Ishikawa (cell line): ENCODE results near the gene ADGRG6.

Experiments used
- CEBPB ChIP-seq: IDR thresholded peaks from 2 replicates; pipeline ENCODE4 v1.6.1; 2012
- EP300 ChIP-seq: IDR thresholded peaks from 2 replicates; pipeline ENCODE4 v1.6.1; 2012; ENCODE audit warnings: borderline replicate concordance
- FOXM1 ChIP-seq: IDR thresholded peaks from 2 replicates; pipeline ENCODE4 v1.6.1; 2012; ENCODE audit warnings: low read depth, borderline replicate concordance
- NFIC ChIP-seq: IDR thresholded peaks from 2 replicates; pipeline ENCODE4 v1.6.1; 2012
- RAD21 ChIP-seq: IDR thresholded peaks from 2 replicates; pipeline ENCODE4 v1.6.1; 2012; ENCODE audit warnings: low read depth
- TCF12 ChIP-seq: IDR thresholded peaks from 2 replicates; pipeline ENCODE4 v1.6.1; 2012; ENCODE audit warnings: low read depth
- YY1 ChIP-seq: IDR thresholded peaks from 2 replicates; pipeline ENCODE4 v1.6.1; 2012; ENCODE audit warnings: low read depth
- TF ChIP-seq, protein P1 (sequence below): IDR thresholded peaks from 2 replicates; pipeline ENCODE4 v1.6.1; 2012; ENCODE audit warnings: low read depth, mild to moderate bottlenecking
- TF ChIP-seq, protein P2 (sequence below): IDR thresholded peaks from 2 replicates; pipeline ENCODE4 v1.6.1; 2012
- TF ChIP-seq, protein P3 (sequence below): IDR thresholded peaks from 2 replicates; pipeline ENCODE4 v1.6.1; 2012

DNA sequence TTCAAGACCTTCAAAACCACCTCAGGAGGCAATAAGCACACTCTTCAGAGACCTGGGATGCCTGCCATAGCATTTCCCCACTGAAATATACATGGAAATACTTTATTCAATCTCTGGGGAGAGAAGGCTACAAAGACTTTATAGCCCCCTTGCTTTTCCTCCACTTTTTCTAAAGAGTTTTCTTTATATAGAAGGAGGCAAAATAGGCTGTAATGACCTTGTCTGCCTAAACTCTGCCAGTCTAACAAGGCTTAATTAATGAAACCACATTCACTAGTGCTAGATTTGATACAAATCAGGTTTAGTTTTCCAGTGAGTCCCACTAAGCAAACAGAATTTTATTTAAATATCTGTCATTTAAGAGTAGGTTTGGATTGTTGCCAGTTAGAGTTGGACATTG is 114.9 kb downstream of the ADGRG6 start:
- no peak for TF ChIP-seq NFIC
- TF ChIP-seq, protein P1, sequence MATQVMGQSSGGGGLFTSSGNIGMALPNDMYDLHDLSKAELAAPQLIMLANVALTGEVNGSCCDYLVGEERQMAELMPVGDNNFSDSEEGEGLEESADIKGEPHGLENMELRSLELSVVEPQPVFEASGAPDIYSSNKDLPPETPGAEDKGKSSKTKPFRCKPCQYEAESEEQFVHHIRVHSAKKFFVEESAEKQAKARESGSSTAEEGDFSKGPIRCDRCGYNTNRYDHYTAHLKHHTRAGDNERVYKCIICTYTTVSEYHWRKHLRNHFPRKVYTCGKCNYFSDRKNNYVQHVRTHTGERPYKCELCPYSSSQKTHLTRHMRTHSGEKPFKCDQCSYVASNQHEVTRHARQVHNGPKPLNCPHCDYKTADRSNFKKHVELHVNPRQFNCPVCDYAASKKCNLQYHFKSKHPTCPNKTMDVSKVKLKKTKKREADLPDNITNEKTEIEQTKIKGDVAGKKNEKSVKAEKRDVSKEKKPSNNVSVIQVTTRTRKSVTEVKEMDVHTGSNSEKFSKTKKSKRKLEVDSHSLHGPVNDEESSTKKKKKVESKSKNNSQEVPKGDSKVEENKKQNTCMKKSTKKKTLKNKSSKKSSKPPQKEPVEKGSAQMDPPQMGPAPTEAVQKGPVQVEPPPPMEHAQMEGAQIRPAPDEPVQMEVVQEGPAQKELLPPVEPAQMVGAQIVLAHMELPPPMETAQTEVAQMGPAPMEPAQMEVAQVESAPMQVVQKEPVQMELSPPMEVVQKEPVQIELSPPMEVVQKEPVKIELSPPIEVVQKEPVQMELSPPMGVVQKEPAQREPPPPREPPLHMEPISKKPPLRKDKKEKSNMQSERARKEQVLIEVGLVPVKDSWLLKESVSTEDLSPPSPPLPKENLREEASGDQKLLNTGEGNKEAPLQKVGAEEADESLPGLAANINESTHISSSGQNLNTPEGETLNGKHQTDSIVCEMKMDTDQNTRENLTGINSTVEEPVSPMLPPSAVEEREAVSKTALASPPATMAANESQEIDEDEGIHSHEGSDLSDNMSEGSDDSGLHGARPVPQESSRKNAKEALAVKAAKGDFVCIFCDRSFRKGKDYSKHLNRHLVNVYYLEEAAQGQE, result no peak
- TF ChIP-seq RAD21, result no peak
- no peak for TF ChIP-seq YY1
- no peak for TF ChIP-seq TCF12
- TF ChIP-seq, protein P2, sequence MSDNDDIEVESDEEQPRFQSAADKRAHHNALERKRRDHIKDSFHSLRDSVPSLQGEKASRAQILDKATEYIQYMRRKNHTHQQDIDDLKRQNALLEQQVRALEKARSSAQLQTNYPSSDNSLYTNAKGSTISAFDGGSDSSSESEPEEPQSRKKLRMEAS, result no peak
- TF ChIP-seq, protein P3, sequence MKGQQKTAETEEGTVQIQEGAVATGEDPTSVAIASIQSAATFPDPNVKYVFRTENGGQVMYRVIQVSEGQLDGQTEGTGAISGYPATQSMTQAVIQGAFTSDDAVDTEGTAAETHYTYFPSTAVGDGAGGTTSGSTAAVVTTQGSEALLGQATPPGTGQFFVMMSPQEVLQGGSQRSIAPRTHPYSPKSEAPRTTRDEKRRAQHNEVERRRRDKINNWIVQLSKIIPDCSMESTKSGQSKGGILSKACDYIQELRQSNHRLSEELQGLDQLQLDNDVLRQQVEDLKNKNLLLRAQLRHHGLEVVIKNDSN, result no peak
- TF ChIP-seq CEBPB, result no peak
- no peak for TF ChIP-seq EP300
- TF ChIP-seq FOXM1, result no peak
